GM18951 (cell line): ENCODE data around the gene EXOC6B.

ENCODE experiments used
- POLR2A ChIP-seq: IDR thresholded peaks from 4 replicates; pipeline ENCODE4 v1.6.1; 2011; ENCODE audit warnings: mild to moderate bottlenecking; ENCODE audit not compliant: insufficient read length, insufficient read depth; ENCODE audit errors: extremely low read depth
- in situ Hi-C: fragments of 300-500 bp; cut with MboI; formaldehyde crosslinking; loops from one replicate; pipeline ENCODE4 v1.12.0; 2022; ENCODE audit warnings: low sequenced_read_pairs, mixed read lengths, inconsistent platforms; ENCODE audit not compliant: unreplicated experiment

Gene EXOC6B

GRCh38 chr2:72395096-72395495 is 430.7 kb downstream of the EXOC6B start:
- in situ Hi-C loops, result no loop called here
- TF ChIP-seq POLR2A, result no peak

- in situ Hi-C loops, result no loop called here
Measured at GRCh38 chr2:72394541-72395070, 431.2 kb downstream of the EXOC6B start.

GRCh38 chr2:72389447-72389846 is 436.4 kb downstream of the EXOC6B start:
- in situ Hi-C loops, result no loop called here
- TF ChIP-seq POLR2A, result no peak

More at GRCh38 chr2:72394541-72395070, 431.2 kb downstream of the EXOC6B start:
- no peak for TF ChIP-seq POLR2A

DNA sequence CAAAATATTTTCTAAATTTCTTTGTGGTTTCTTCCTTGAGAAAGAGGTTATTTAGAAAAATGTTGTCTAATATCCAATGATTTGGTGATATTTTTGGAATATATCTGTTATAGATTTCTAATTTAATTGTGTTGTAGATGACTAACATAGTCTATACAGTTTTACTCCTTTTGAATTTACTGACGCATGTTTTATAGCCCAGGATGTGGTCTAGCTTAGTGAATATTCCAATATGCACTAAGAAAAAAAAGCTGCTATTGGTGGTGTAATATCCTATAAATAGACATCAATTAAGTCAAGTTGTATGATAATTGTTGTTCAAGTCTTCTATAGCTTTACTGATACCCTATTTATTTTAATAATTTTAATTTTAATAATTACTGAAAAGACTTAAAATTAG is 437.6 kb downstream of the EXOC6B start:
- TF ChIP-seq POLR2A, result no peak
- in situ Hi-C loops, result no loop called here

DNA sequence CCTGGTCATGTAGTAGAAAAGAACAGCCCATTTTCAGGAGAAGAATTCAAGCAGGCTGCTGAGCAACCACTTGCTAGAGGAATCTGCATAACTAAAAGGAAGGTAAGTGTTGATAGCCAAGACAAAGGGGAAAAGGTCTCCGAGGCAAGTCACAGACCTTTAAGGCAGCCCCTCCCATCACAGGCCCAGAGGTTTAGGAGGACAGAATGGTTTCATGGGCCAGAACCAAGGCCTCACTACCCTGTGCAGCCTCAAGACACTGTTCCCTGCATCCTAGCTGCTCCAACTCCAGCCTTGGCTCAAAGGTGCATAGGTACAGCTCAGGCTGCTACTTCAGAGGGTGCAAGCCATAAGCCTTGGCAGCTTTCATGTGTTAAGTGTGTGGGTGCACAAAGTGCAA is 439.5 kb downstream of the EXOC6B start:
- in situ Hi-C loops, result no loop called here
- TF ChIP-seq POLR2A, result no peak

GRCh38 chr2:72378753-72379348 is 447.0 kb downstream of the EXOC6B start:
- in situ Hi-C loops, result no loop called here
- no peak for TF ChIP-seq POLR2A

- in situ Hi-C loops, result no loop called here
- no peak for TF ChIP-seq POLR2A
Measured at GRCh38 chr2:72367530-72368225, 458.2 kb downstream of the EXOC6B start.

- no peak for TF ChIP-seq POLR2A
- in situ Hi-C loops, result no loop called here
Measured at GRCh38 chr2:72363406-72363805, 462.4 kb downstream of the EXOC6B start.

- in situ Hi-C loops, result no loop called here
- no peak for TF ChIP-seq POLR2A
Measured at GRCh38 chr2:72362733-72363132, 463.1 kb downstream of the EXOC6B start.

- no peak for TF ChIP-seq POLR2A
- in situ Hi-C loops, result no loop called here
Measured at GRCh38 chr2:72361521-72361920, 464.3 kb downstream of the EXOC6B start.

DNA sequence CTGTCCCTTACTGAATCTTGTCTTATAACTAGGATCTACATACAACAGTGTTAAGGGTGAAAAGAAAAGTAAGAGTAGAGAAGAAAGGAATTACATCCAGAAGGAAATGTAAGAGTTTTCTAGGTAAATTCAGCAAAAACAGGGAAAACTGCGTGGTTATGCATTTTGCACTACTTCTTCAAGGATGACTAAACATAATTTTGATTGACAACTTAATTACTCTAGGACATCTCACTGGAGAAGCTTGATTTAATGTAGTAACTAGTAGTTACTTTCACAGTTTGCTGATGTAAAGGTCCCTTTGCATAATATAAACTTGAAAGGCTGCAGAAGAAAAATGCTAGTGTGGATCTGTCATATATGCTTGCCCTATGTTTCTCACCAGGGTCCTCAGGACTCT is 464.8 kb downstream of the EXOC6B start:
- TF ChIP-seq POLR2A, result no peak
- in situ Hi-C loops, result no loop called here

DNA sequence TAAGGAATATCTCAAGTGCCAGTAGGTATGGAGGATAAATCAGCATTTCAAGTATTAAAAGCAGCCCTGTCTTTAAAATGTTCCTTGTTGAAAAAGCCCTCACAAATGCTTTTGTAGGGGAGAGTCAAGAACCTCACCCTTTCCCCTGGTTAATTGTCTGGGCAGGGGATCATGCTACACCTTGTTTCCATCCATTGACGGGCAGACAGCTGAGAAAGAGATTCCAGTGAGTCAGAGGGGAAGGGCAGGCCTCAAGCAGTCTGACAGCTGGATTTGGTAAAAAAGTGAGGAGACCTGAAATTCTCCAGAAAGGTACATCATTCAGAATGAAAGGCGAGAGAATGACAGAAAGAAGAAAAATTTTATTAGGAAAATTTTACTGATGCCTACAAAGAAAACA is 475.0 kb downstream of the EXOC6B start:
- in situ Hi-C loops, result no loop called here
- no peak for TF ChIP-seq POLR2A

DNA sequence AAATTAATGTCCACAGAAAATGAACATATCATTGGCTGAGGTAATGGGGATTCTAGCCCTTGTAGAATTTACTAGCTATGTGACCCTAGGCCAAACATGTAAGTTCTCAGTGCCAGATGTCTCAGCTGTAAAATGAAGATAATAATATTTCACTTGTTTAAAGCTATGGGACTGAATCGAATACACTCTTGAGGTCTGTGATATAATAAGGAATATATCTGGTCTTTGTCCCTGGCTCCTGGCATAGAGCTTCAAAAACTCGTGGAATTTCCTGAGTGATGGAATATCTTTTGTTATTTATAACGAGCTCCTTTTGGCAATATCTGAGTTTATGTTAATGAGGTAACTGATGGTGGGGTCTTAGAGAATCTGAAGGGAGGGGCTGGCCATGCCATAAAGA is 476.8 kb downstream of the EXOC6B start:
- TF ChIP-seq POLR2A, result no peak
- in situ Hi-C loops, result no loop called here

- no peak for TF ChIP-seq POLR2A
- in situ Hi-C loops, result no loop called here
Measured at GRCh38 chr2:72347081-72347480, 478.8 kb downstream of the EXOC6B start.

DNA sequence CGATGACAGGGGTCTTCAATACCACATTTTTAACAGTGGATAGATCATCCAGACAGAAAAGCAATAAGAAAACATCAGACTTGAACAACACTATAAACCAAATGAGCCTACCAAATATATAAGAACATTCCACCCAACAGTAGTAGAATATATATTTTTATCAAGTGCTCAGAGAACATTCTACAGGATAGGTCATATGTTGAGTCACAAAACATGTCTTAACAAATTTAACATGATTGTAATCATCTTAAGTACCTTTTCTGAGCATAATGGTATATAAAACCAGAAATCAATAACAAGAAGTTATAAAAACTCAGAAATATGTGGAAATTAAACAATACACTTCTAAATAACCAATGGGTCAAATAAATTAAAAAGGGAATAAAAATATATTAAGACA is 484.2 kb downstream of the EXOC6B start:
- in situ Hi-C loops, result no loop called here
- TF ChIP-seq POLR2A, result no peak

DNA sequence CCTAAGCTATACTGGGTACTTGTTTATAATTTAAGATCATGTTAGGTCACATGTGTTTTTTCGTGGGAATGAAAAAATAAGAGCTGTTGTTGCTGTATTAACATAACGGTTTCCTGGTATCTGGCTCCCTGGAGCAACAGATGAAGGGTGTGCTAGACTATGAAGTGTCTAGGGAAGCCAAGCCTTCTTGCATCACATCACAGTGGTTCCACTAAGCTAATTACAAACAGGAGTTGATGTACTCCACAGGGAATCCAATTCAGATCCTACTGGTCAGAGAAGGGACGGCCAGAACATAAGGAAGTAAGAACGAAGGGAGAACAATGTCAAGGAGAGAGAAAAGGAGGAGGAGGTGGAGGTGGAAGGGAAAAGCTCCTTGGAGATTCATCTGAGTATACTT is 485.2 kb downstream of the EXOC6B start:
- in situ Hi-C loops, result no loop called here

More for the DNA sequence above, 485.2 kb downstream of the EXOC6B start:
- TF ChIP-seq POLR2A, result no peak
